ENCODE measurements around the gene FRMPD4. TPM values are rescaled to one million over a fixed set of nuclear protein-coding genes. Genes with fewer than 3 reads are reported as not detected.
A peak's percentile ranks its signal among the peaks of the same experiment; 100 is the strongest.

FRMPD4 gene
- total RNA-seq, 1 experiment from 2014 or later: 1.4 TPM

- no peak overlapping the region; the same call in 1 of the 2 replicates for H3K4me3 Mint-ChIP-seq
- peaks cover 43% of the 10 kb centered on the region for H3K4me1 Mint-ChIP-seq
- no peaks in the 10 kb centered on the region for H3K9me3 Mint-ChIP-seq
- no peaks in the 10 kb centered on the region; the same call in 1 of the 2 replicates for H3K27me3 Mint-ChIP-seq (ENCODE audit: low read depth)
- CTCF ChIA-PET: interaction anchor here (1.0 kb wide), 1 partner anchor 473 kb away, joined by 3 read pairs; no protein-coding TSS in a partner anchor
- H3K27ac Mint-ChIP-seq: peak overlapping the region; percentile 65
- POLR2A ChIA-PET: no interaction called here
- H3K36me3 Mint-ChIP-seq: no peaks in the 10 kb centered on the region
- no peak for TF ChIP-seq NFE2L1 (CRISPR knock-in tag; IDR thresholded peaks at IDR 0.05)
- TF ChIP-seq CTCF (IDR thresholded peaks at IDR 0.05): no peak
- TF ChIP-seq ZNF416 (CRISPR knock-in tag; IDR thresholded peaks at IDR 0.05): no peak
- TF ChIP-seq ZNF263 (CRISPR knock-in tag; IDR thresholded peaks at IDR 0.05; ENCODE audit: low read depth): no peak
- TF ChIP-seq HMGA2 (CRISPR knock-in tag; IDR thresholded peaks at IDR 0.05): no peak
- TF ChIP-seq AFF4 (CRISPR knock-in tag; IDR thresholded peaks at IDR 0.05; ENCODE audit: borderline replicate concordance): no peak
- TF ChIP-seq ATF3 (CRISPR knock-in tag; conservative IDR thresholded peaks at IDR 0.05): no peak
- TF ChIP-seq SMAD3 (CRISPR knock-in tag; IDR thresholded peaks at IDR 0.05; ENCODE audit: borderline replicate concordance): no peak
- no peak for TF ChIP-seq ZNF396 (CRISPR knock-in tag; IDR thresholded peaks at IDR 0.05; ENCODE audit: borderline replicate concordance)
- no peak for TF ChIP-seq MAX (CRISPR knock-in tag; IDR thresholded peaks at IDR 0.05)
- no peak for TF ChIP-seq NR1H2 (CRISPR knock-in tag; IDR thresholded peaks at IDR 0.05)
- no peak for TF ChIP-seq TCF7 (CRISPR knock-in tag; IDR thresholded peaks at IDR 0.05; ENCODE audit: low read depth)
- no peak for TF ChIP-seq NFATC4 (CRISPR knock-in tag; IDR thresholded peaks at IDR 0.05)
- TF ChIP-seq ZNF281 (CRISPR knock-in tag; IDR thresholded peaks at IDR 0.05): no peak
- TF ChIP-seq ATF6 (CRISPR knock-in tag; IDR thresholded peaks at IDR 0.05): no peak
- no peak for TF ChIP-seq MLX (CRISPR knock-in tag; IDR thresholded peaks at IDR 0.05)
- DNase-seq (ENCODE audit: low spot score) (peak; percentile 7), ATAC-seq (peak; percentile 91)
Observed at GRCh38 chrX:12440246-12440645, 302.0 kb downstream of the FRMPD4 start.

Measured in WTC11 (cell line).